GM12878 (cell line): ENCODE measurements around the gene AHCYL2.

Experiments
- CTCF ChIP-seq, 3 experiments: IDR thresholded peaks in 2 of 3; conservative IDR thresholded peaks in 1 of 3; 2 replicates each; pipeline ENCODE4 v1.5.1; 2011; ENCODE audit warnings: low read depth in 3 of 3, low read length in 3 of 3, mild to moderate bottlenecking in 3 of 3, control low read depth in 2 of 3, moderate library complexity in 2 of 3, inconsistent platforms in 1 of 3, mixed read lengths in 1 of 3; ENCODE audit not compliant: control insufficient read depth in 2 of 3, insufficient read depth in 1 of 3; ENCODE audit errors: extremely low read depth in 1 of 3
- JUND ChIP-seq: IDR thresholded peaks from 2 replicates; pipeline ENCODE4 v1.6.1; 2012; ENCODE audit warnings: low read depth, mild to moderate bottlenecking, low read length, improper control_type of control experiment, moderate library complexity
- KDM1A ChIP-seq: fragments of 200-600 bp; sonication (generic); IDR thresholded peaks from 2 replicates; pipeline ENCODE4 v1.6.1; 2016; ENCODE audit warnings: borderline replicate concordance
- PML ChIP-seq: IDR thresholded peaks from 2 replicates; pipeline ENCODE4 v1.6.1; 2012; ENCODE audit warnings: low read length, inconsistent platforms
- POLR2A ChIP-seq: IDR thresholded peaks from 2 replicates; pipeline ENCODE4 v1.6.1; 2011; ENCODE audit warnings: low read depth, mild to moderate bottlenecking, low read length
- POLR2AphosphoS5 ChIP-seq: IDR thresholded peaks from 2 replicates; pipeline ENCODE4 v1.6.1; 2011; ENCODE audit warnings: mild to moderate bottlenecking, low read length, inconsistent platforms
- RAD21 ChIP-seq: IDR thresholded peaks from 2 replicates; pipeline ENCODE4 v1.6.1; 2011; ENCODE audit warnings: mild to moderate bottlenecking, low read depth, low read length, moderate library complexity; ENCODE audit not compliant: insufficient read depth

GRCh38 chr7:129298268-129298893 is 73.6 kb downstream of the AHCYL2 start:
- peak; percentile 78 for TF ChIP-seq RAD21
- TF ChIP-seq POLR2AphosphoS5: no peak
- TF ChIP-seq KDM1A: no peak
- no peak for TF ChIP-seq PML
- TF ChIP-seq POLR2A: no peak
- peak; percentile 71 to 76 (median 76) for TF ChIP-seq CTCF (IDR thresholded peaks at IDR 0.05 in 2 of 3, conservative IDR thresholded peaks at IDR 0.05 in 1 of 3; ENCODE audit: control insufficient read depth in 2 of 3, extremely low read depth in 1 of 3, insufficient read depth in 1 of 3, low read depth in 3 of 3, low read length in 3 of 3)
- no peak for TF ChIP-seq JUND
